Measurements from ENCODE around the gene TAS2R41.
"Not testable (repeated sequence)": the region's sequence is repeated elsewhere in the genome, so short reads cannot be mapped to it uniquely, and the experiment has no call there.

The TAS2R41 gene

DNA sequence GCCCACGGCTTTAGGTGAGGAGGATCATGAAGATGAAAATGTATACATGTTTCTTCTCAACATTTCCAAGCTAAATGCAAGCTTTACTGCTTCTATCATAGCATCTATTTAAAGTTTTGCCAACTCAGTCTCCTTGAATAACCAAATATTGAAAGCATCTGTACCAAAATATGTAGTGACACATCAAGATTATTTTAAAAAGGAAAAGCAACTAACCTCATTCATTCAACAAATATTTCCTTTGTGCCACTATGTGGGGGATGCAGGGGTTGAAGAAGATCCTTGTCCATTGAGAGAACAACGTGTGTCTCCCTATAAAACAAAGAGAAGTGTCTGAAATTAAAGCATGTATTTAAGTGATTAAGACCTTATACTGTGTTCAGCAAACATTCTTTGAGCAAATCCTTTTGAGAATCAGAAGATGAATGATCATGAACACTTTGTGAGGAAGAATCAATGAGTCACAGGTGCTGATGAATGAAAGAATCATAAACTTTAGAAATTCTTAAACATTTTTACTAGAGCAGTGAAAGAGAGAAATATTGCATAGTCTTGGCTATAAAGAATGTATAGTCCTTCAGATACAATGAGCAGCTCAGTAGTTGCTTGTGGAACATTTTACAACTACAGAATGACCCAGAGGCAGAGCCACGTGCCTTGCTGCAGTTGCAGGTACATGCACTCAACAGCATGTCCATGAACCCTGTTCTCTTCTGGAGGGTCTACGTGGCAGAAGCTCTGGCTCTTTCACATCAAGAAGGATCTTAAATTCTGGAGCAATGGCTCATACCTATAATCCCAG lies 20.5 kb upstream of the TAS2R41 start:
- DNase-seq (ENCODE audit: low read depth) = no peak

DNA sequence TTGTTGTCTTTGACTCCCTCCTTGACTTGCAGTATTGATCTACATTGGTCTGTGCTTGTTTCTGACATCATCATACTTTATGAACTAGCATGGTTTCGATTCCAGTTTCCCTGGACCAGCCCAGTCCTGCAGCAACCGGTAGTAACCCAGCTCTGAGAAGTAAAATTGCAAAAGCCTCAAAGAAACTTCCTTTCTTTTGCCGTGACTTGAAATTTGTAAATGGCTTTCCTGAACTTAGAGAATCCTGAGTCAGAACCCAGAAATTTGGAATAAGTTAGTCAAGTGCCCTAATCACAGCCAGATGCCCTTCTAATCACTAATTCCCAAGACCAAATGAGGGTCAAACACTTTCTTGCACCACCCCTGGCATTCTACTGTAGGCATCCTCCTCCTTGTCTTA lies 19.4 kb upstream of the TAS2R41 start:
- no peak for DNase-seq (ENCODE audit: low read depth)

DNA sequence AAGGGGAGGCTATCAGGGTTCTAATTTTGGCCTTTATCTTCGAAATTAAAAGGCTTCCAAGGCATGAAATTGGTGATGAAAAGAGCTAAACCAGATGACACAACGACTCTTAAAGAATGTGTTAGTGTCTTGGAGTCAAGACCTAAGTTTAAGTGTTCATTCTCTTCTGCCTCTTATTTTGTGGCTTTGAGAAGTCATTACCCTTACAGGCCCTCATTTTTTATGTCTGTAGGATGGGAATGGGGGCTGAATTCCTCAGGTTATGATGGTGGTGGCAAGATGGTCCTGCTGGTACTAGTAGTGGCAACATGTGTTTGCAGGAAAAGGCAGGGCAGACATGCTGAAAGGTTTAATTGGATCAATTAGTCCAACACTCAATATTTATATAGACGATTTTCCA lies 19.0 kb upstream of the TAS2R41 start:
- no peak for DNase-seq (ENCODE audit: low read depth)

DNA sequence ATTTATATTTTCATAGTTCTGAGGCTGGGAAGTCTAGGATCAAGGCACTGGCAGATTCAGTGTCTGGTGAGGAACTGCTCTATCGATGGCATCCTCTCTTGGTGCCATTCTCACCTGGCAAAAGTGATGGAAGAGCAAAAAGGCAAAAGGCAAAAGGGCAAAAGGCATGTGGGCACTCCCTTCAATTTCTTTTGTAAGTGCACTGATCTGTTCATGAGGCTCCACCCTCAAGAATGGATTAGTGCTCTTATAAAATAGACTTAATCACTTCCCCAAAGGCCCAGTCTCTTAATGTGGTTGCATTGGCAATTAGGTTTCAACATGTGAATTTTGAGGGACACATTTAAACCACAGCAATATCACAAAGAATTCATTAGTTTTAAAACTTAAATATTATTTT lies 18.3 kb upstream of the TAS2R41 start:
- DNase-seq (ENCODE audit: low read depth) = no peak

DNA sequence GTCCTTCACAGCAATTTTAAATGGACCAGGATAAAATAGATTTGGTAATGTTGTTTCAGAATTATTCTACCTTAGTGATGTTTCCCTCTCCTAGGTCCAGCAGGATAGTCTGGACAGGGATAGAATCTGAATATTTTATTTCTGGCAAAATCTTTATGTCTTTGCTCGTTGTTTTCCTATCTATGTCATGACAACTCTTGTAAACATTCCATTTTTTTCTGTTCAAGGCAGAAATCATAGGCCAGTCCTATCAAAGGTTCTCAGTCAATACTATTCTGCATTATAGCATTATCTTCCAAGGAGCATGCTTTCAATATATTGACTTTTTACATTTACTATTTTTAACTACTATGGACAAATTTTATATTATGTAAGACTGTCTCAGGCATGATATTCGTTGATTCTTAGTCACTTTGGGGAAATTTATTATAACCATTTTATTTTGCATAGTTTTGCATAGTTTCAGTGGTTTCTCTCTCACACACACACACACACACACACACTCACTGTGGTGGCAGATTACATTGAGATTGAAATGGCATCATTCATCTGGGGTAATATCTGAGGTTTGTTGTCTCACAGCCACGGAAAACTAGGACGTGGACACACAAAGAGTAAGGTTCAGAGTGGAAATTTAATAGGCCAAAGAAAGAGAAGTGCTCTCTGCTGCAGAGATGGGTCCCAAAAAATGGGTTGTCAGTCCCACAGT lies 17.2 kb upstream of the TAS2R41 start:
- no peak for DNase-seq (ENCODE audit: low read depth)

DNA sequence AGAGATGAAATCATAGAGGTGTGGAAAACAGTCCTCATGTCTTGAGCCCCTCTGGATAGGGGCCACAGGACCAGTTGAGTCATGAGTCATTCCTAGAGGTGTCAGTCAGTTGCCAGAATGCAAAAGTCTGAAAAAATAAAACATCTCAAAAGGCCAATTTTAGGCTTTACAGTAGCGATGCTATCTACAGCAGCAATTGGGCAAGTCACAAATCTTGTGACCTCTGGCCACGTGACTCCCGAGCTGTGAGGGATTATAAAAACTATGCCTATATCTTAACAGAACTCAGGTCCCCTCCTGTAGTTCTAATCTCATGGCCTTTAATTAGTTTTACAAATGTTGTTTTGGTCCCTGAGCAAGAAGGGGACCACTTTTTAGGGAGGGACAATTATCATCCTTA lies 15.6 kb upstream of the TAS2R41 start:
- DNase-seq (ENCODE audit: low read depth) = no peak

DNA sequence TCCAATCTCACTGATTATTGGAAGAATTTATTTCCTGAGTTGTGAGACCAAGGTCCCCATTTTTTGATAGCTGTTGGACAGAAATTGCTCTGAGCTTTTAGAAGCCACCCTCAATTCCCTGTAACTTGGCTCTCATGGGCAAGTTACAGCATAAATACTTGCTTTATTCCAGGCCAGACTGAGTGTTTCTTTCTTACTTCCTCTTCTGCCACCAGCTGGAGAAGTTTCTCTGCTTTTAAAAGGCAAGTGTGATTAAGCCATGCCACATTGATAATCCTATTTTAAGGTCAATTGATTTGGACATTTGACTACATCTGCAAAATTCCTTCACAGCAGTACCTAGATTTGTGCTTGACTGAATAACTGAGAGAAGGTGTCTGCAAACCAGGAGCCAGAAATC lies 14.1 kb upstream of the TAS2R41 start:
- no peak for DNase-seq (ENCODE audit: low read depth)

DNA sequence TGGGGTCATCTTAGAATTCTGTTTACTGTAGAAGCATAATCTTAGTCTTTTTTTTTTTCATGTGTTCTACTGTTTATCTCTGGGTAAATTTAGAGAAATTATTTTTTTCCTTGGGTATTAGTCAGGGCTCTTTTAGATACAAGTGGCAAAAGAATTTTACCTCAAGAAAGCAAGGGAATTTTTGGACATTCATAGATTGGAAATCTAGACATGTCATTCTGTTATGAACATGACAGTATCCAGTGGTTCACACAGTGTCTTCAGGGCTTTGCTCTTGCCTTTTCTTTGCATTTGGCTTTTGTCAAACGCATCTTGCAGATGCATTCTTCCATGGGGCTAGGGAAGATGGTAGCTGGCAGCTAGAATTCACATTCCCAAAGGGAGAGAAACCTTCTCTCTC lies 13.7 kb upstream of the TAS2R41 start:
- no peak for DNase-seq (ENCODE audit: low read depth)

DNA sequence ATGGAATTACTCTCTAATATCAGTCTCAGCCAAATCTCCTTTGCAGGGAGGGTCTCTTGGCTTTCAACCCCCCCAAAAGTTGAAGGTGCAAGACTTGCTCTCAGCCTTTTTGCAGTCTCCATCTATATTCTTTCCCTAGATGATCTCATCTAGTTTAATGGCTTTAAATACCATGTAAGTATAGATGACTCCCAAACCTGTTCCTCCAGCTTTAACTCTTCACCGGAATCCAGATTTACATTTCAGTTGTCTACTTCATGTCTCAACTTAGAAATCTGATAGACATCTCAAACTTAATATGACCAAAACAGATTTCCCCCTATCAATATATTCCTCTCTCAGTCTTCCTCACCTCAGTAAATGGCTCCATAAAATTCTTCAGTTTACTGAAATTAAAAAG lies 9.9 kb upstream of the TAS2R41 start:
- DNase-seq (ENCODE audit: low read depth) = no peak

DNA sequence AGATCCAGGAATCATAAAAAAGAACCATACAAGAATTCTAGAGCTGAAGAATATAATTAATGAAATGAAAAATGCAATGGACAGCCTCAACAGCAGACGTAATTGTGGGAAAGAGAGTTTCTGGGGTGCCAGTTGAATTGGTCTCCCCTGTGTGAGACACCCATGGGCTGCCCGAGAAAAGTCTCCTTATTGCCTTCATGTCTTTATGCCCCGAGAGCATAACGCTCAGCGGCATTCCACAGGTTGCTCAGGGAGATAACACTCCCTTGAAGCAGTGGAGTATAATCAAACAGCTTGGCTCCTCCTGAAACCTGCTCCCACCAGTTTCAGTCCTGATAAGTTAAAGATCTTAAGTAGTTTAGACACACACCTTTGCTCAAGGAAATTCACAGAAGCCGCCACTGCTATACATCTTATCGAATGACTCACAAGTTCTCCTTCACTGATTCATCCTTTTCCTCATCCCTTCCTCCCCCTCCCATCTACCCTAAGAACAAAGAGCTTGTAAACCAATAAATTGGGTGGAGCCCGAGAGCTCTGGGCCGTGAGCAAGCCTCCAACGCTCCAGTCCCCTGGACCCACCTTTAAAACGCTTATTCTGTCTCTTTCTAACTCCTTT lies 5.5 kb upstream of the TAS2R41 start:
- DNase-seq (ENCODE audit: low read depth) = not testable (repeated sequence)

DNA sequence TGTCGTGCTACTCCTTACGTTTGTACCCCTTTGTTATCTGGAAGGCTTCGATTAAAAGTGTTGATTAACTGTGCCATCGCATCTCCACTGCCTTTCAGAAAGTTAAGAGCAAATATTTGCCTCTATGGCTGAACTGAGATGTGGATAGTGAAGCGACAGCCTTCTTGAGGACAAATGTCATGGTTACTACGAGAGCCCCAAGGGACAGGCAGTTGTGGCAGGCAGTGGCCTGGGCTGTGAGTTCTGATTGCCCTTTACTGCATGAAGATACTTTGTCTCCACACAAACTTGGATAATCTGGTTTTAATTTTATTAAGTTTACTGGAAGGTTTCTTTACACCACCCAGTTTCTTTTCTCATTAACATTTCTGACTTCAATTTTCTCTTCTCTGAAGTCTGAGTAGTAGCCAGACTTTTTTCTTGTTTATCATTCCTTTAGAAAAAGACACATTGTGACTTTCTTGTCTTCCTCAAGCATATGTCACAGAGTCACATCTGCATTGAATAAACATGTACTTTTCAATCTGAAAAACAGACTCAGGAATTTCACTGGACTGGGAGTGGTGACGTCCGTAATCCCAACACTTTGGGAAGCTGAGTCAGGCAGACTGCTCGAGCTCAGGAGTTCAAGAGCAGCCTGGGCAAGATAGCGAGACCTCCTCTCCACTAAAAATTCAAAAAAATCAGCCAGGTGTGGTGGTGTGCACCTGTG lies 1.5 kb downstream of the TAS2R41 start:
- DNase-seq (ENCODE audit: low read depth) = no peak

DNA sequence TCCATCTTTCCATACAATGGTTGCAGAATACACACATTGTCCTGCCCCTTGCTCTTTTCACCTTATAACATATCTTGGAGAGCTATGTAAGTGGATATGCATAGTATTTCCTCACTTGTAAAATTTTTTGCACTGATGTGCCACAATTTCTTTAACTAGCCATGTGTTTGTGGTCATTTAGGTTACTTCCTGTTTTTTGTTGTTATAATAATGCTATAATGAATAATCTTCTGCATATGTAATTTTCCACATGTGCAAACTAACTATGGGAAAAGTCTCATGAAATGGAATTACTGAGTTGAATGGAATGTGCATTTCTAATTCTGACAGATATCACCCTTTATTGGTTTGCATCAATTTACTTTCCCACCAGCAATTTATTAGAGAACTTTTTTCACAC lies 2.8 kb downstream of the TAS2R41 start:
- DNase-seq (ENCODE audit: low read depth) = no peak

DNA sequence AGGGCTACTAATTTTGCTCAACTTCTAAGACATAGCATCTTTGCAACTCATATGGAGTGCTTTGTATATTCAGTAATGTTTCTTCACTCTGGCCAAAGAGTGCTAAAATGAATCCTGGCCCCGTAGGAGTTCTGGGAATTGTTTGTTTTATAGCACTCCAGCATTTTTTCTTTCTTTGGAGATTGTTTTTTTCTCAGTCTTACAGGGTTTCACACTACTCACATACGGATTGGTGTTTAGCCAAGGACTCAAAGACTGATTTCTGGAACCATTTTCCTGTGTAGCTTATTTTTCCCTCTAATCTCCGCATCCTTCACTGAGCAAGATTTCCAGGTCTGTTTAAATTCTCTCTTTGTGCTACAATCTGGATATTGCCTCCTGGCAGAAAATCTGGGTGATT lies 6.4 kb downstream of the TAS2R41 start:
- DNase-seq (ENCODE audit: low read depth) = no peak

DNA sequence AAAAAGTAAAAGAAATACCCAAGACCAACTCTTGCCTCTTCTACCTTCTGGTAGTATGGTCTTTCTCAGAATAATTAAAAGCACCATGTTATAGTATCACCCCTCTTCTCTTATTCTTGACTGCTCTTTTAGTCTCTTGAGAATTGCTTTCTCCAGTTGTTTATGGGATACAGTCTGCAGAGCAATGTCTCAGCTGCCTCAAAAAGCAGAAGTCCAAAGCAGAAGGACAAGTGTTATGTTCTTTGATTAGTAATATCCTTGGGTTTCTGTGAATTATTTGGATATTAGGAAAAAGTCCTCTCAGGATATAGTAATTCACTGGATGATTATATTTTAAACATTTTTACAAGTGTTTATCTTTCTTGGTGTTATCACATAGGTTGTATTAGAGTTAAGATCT lies 7.4 kb downstream of the TAS2R41 start:
- DNase-seq (ENCODE audit: low read depth) = no peak

DNA sequence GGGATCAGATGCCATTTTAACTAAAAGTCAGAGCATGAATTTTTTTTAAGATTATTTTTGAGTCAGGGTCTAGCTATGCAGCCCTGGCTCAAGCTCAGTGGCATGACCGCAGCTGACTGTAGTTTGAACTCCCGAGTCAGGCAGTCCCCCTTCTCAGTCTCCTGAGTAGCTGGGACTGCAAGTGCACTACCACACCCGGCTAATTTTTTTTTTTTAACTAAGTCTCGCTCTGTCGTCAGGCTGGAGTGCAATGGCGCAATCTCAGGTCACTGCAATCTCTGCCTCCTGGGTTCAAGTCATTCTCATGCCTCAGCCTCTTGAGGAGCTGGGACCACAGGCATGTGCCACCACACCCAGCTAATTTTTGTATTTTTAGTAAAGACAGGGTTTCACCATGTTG lies 7.8 kb downstream of the TAS2R41 start:
- DNase-seq (ENCODE audit: low read depth) = no peak

DNA sequence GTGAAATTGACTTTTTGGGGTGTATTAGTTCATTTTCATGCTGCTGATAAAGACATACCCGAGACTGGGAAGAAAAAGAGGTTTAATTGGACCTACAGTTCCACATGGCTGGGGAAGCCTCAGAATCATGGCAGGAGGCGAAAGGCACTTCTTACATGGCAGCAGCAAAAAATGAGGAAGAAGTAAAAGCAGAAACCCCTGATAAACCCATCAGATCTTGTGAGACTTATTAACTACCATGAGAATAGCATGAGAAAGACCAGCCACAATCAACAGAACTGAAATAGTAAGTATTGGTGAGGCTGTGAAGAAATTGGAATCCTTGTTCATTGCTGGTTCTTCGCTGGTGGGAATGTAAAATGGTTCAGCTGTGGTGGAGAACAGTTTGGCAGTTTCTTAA lies 8.6 kb downstream of the TAS2R41 start:
- DNase-seq (ENCODE audit: low read depth) = not testable (repeated sequence)

DNA sequence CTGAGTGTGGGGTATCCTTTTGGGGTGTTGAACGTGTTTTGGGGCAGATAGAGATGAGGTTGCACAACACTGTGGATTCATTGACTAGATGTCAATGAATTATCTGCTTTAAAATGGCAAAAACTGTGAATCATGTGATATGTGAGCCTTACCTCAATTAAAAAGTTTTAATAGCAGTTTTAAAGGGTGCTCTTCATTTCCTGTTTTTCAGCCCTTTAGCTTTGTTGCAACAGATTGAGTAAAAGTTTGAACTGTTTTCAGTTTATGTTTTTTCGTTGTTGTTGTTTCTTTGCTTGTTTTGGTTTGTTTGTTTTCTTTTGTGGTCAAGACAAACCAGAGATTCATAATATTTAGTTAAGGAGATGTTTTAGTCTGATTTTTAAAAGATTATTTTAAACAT lies 9.4 kb downstream of the TAS2R41 start:
- DNase-seq (ENCODE audit: low read depth) = no peak

DNA sequence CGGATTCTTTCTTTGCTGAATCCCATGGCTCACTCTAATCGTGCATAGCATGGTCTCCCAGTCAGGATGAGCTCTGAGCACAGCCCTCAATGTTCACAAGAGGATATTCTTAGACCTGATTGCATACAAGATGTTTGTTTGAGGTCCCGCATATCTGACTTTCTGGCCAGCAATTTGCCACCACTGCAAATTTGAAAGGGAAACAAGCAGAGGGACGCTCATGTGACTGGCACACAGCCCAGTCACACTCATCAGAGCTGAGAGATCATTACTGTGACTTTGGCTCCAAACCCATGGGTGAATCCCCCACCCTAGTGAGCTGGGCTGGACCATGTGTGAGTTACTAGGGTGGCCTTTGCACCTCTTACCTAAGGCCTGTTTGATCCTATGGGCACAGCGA lies 9.9 kb downstream of the TAS2R41 start:
- DNase-seq (ENCODE audit: low read depth) = no peak

DNA sequence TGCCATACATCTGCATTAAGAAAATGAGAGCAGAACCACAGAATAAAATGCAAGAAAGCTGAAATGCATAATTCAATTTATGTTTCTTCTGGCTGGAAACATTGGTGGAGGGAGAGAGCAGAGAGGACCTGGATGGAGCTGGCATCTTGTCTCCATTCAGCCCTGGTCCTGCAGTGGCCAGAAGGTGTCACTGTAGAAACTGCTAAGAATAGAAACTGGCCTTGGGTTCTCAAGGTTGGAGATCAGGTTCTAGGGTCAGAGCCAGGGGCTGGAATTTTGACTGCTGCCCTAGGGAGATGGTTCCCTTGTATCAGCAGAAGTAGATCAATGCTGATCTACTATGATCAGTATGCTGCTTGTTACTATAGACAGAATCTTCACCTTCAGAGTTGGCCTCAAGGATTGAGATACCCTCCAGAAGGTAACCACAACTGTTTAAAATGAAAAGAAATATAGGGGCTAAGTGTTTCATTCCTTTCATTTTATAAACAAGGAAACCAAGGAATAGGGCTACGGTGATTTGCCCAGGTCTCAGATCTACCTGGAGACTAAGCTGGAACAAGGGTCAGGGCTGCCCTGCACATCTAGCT lies 13.1 kb downstream of the TAS2R41 start:
- no peak for DNase-seq (ENCODE audit: low read depth)

DNA sequence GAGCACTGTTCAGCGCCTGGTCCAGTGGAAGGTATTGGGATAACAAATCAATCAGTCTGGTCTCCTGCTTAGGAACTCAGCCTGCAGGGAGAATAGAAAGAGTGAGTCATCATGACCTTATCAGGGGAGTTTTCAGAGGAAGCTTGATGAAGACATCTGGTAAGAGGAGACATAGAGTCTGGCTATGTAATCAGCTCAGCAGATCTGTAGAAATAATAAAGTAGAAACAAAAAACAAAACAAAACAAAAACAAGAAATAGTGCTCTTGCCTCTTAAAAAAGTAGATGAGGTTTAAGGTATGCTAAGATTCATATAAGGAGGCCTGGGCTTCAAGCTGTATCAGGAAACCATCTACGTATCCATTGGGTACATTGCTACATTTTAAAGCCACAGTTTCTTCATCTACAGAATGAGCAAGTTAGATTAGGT lies 14.4 kb downstream of the TAS2R41 start:
- DNase-seq (ENCODE audit: low read depth) = no peak

DNA sequence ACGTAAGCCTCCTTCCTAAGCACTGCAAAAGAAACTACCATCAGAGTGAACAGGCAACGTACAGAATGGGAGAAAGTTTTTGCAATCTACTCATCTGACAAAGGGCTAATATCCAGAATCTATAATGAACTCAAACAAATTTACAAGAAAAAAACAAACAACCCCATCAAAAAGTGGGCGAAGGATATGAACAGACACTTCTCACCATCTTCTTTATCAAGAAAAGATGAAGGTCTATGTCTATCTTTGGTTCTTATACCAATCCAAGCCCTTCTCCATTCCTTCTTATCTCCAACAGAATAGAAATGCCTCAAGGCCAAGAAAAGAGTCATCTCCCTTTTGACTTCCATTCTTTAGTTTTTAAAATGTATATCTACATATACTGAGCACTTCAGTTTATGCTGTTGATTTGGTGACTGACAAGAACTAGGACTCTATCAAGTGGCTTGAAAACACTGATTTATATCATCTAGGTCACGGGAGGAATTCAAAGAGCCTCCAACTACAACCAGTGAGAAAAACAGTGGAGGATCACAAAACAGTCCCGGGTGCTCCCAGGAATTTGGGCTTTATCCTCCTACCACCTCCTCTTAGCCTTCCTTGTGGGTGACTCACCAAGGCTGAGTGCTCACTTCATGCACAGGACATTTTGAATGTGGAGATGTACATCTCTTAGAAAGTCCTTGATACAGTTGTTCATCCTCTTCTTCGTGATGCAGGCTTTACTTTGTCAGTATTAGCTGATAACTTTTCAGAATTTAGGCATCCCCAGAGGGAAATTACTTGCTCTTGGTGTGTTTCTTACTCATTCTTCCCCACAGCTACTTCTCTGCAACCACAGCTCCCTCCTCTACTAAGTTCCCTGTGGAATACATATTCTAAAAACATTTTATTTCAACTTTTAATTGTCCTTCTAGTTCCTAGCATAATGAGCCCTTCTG lies 15.4 kb downstream of the TAS2R41 start:
- DNase-seq (ENCODE audit: low read depth) = no peak
